B cell (primary cell): ENCODE measurements around the gene RBM39.

Source experiments
- EZH2 ChIP-seq: IDR thresholded peaks from 2 replicates; pipeline ENCODE4 v1.6.1; 2012; ENCODE audit warnings: borderline replicate concordance, low read depth, mild to moderate bottlenecking, moderate library complexity, low read length; ENCODE audit not compliant: insufficient read depth, poor library complexity, severe bottlenecking
- TF ChIP-seq, protein P1 (sequence below): fragments of 200-600 bp; IDR thresholded peaks from one replicate; pipeline ENCODE4 v1.8.0; 2022; ENCODE audit warnings: antibody characterized with exemption, mild to moderate bottlenecking

GRCh38 chr20:35729836-35730582 is 12.1 kb downstream of the RBM39 start:
- TF ChIP-seq, protein P1, sequence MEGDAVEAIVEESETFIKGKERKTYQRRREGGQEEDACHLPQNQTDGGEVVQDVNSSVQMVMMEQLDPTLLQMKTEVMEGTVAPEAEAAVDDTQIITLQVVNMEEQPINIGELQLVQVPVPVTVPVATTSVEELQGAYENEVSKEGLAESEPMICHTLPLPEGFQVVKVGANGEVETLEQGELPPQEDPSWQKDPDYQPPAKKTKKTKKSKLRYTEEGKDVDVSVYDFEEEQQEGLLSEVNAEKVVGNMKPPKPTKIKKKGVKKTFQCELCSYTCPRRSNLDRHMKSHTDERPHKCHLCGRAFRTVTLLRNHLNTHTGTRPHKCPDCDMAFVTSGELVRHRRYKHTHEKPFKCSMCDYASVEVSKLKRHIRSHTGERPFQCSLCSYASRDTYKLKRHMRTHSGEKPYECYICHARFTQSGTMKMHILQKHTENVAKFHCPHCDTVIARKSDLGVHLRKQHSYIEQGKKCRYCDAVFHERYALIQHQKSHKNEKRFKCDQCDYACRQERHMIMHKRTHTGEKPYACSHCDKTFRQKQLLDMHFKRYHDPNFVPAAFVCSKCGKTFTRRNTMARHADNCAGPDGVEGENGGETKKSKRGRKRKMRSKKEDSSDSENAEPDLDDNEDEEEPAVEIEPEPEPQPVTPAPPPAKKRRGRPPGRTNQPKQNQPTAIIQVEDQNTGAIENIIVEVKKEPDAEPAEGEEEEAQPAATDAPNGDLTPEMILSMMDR, result no peak
- no peak for TF ChIP-seq EZH2
